ENCODE results near the gene DOCK11. TPM values are rescaled to one million over a fixed set of nuclear protein-coding genes. Genes with fewer than 3 reads are reported as not detected.
"Not testable (repeated sequence)": the region's sequence is repeated elsewhere in the genome, so short reads cannot be mapped to it uniquely, and the experiment has no call there.

DOCK11 gene
- polyA plus RNA-seq, 4 donors = 19.7 to 21.3 (median 20.8) TPM

DNA sequence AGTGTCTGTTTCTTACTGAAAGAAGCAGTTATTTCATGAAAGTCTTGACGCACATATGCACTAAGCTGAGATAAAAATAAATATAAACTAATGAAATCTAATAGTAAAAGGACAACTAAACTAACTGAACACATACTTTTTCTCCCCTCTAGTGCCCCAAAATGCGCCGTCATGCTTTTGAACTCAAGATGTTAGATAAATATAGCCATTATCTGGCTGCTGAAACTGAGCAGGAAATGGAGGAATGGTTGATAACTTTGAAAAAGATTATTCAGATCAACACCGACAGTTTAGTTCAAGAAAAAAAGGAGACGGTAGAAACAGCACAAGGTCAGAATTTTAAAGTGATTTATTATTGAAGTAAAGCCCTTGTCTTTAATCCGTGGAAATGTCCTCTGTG lies 70.2 kb downstream of the DOCK11 start:
- no peak for DNase-seq (ENCODE audit: low read depth in 4 of 4, low spot score in 3 of 4)

DNA sequence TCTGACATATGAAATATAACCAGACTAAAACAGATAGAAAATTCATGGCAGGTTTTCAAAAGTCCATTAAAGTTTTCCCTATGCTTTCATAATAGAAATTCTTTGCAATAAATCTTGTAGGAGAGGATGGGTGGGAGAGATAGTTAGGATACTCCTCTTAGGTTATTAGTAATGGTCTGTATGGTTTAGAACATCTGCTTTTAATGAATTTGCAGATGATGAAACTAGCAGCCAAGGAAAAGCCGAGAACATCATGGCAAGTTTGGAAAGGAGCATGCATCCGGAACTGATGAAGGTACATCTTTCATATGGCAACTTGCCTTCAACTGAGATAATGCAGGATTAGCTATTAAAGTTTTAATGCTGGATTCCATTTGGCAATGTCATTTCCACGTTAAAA lies 70.7 kb downstream of the DOCK11 start:
- no peak for DNase-seq (ENCODE audit: low read depth in 4 of 4, low spot score in 3 of 4)

DNA sequence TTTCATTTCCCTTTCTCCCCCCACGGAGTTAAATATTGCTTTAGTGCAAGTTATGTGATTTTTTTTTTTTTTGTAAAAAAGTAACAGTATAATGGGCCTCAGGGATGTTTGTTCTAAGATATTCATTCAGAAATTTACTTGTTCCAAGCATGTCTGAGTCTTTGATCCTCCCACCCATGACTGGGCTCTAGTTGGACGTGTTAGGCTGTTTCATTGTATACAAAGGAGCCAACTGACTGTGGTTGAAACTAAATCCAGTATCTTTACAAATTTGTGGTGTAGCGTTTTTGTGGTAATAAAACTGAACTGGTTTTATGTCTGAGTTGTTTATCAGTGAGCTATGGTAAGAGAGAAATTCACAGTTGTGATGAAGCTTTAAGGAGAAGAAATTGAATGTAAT lies 74.1 kb downstream of the DOCK11 start:
- no peak for DNase-seq (ENCODE audit: low read depth in 4 of 4, low spot score in 3 of 4)

DNA sequence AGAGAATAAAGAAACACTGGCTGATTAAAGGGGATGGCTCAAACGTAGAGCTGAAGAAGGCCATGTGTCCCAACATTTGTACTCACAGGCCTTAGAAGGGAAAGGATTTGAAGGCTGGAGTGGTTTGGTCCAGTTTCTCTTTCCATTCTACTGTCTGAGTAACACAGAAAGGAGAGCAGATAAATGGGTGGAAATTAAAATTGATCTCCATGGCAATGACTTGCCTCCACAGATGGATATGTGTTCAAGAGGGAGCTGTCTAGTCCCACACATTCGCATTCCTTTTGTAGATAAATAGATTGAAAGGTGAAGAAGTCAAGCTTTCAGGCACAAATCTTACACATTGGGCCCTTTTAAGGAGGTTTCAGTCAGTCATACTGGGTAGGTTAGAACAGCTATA lies 74.6 kb downstream of the DOCK11 start:
- no peak for DNase-seq (ENCODE audit: low read depth in 4 of 4, low spot score in 3 of 4)

DNA sequence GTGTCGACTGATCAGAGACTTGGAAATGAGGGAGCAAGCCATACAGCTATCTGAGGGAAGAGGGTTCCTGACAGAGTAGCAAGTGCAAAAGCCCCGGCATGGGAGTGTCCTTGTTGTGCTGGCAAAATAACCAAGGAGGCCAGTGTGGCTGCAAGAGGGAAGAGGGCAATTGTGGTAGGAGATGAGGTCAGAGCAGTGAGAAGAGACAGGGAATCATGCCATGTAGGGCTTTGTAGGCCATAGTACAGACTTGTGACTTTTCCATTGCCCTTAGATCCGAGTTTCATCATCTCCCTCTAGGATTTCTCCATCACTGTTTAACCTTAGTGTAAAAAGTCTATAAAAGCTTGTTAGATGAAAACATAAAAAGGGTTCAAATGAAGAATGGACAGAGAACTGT lies 76.2 kb downstream of the DOCK11 start:
- DNase-seq (ENCODE audit: low read depth in 4 of 4, low spot score in 3 of 4) = no peak

DNA sequence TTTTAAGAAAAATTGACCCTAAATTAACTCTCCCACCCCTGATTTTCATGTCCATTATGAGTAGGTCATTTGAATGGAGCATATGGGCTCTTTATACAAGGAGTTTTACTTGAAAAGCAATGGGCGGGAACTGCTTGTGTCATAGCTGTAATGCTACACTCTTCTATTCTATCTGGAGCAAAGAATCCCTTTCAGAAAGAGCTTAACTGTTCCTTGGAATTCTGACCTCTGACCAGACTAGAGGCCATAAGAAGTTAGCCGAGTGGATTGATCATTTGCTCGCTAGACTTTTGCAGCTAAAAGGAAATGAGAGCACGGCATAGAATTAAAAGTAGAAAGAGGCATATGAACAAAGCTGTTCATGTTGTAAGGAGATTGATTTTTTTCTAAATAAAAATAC lies 79.1 kb downstream of the DOCK11 start:
- no peak for DNase-seq (ENCODE audit: low read depth in 4 of 4, low spot score in 3 of 4)

DNA sequence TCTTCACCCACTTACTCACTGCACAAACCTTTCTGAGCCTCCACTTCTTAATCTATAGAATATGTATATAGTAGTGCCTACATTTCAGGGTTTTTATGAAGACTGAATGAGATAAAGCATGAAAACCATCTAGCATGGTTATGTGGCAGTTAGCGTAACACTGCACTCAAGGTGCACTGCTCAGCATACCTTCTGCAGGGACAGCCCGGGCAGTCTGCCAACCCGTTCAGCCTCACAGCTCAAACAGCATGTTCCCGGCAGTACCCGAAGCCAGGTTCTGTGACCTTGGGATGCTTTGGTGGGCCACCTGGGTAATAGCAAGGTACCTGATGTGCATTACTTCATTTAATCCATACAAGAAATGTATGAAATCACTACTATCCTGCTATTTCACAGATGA lies 81.4 kb downstream of the DOCK11 start:
- DNase-seq (ENCODE audit: low read depth in 4 of 4, low spot score in 3 of 4) = peak in 1 of 4 donors; percentile 26

DNA sequence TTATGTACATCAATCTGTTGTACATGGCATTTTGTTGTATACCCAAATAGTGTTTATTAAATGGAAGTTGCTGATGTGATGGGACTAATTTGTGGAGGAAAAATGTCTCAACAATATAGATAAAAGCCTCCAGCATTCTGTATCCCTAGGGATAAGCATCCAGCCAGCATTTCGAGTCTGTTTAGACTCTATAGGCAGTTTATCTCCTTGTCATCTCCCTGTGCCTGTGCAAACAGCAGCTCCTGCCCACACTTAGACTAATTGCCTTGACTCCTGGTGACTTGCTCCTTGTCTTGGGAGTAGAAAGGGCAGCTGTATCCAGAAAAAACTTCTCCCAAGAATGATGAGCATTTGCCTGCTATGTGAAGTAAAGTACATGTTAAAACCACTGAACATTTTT lies 83.8 kb downstream of the DOCK11 start:
- DNase-seq (ENCODE audit: low read depth in 4 of 4, low spot score in 3 of 4) = no peak

DNA sequence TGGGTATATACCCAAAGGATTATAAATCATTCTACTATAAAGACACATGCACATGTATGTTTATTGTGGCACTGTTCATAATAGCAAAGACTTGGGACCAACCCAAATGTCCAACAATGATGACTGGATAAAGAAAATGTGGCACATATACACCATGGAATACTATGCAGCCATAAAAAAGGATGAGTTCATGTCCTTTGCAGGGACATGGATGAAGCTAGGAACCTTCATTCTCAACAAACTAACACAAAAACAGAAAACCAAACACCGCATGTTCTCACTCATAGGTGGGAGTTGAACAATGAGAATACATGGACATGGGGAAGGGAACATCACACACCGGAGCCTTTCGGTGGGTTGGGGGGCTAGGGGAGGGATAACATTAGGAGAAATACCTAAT lies 87.3 kb downstream of the DOCK11 start:
- DNase-seq (ENCODE audit: low read depth in 4 of 4, low spot score in 3 of 4) = not testable (repeated sequence)

DNA sequence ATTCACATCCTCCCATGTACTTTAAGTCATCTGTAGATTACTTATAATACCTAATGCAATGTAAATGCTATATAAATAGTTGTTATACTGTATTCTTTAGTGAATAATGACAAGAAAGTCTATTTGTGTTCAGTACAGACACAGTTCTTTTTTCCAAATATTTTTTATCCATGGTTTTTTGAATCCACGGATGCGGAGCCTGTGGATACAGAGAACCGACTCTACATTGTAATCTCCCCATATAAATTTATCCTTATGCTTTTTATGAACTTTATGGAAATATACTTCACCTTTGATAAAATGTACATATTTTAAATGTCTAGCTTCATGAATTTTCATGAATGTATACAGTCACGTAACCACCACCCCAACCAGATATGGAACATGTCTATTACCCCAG lies 88.2 kb downstream of the DOCK11 start:
- DNase-seq (ENCODE audit: low read depth in 4 of 4, low spot score in 3 of 4) = no peak

DNA sequence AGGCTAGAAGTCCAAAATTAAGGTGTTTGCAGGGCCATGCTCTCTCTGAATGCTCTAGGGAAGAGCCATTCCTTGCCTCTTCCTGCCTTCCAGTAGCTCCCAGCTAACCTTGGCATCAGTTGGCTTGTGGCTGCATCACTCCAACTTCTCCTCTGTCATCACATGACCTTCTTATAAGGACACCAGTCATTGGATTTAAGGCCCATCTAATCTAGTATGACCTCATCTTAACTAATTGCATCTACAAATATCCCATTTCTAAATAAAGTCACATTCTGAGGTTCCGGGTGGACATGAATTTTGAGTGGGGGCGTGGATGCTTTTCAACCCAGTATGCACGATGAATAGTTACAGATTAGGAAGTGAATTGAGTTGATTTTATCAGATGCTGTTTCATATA lies 89.7 kb downstream of the DOCK11 start:
- no peak for DNase-seq (ENCODE audit: low read depth in 4 of 4, low spot score in 3 of 4)

DNA sequence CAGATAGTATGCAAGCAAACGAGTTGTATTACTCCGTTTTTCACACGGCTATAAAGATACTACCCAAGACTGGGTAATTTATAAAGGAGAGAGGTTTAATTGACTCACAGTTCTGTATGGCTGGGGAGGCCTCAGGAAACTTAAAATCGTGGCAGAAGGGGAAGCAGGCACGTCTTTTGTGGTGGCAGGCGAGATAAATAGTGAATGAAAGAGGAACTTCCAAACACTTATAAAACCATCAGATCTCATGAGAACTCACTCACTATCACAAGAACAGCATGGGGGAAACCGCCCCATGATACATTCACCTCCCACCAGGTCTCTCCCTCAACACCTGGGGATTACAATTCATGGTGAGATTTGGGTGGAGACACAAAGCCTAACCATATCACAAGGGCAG lies 90.6 kb downstream of the DOCK11 start:
- not testable (repeated sequence) for DNase-seq (ENCODE audit: low read depth in 4 of 4, low spot score in 3 of 4)

DNA sequence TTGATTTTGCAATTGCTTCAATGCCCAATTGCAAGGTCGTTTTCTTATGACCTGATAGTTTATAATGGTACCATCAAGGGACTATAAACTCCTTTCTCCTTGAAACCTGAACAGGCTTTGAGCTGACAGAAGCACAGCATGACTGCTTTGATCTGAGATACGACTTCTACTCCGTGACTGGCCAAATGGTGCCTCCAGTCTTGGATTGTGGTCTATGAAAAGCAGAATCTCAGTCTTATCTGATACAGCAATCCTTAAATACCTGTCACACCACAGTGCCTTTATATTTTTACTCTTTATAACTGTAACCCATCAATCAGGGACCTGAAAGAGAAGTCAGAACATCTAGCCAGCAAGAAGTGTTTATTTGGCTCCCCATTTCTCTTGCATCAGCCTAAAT lies 93.1 kb downstream of the DOCK11 start:
- DNase-seq (ENCODE audit: low read depth in 4 of 4, low spot score in 3 of 4) = no peak

DNA sequence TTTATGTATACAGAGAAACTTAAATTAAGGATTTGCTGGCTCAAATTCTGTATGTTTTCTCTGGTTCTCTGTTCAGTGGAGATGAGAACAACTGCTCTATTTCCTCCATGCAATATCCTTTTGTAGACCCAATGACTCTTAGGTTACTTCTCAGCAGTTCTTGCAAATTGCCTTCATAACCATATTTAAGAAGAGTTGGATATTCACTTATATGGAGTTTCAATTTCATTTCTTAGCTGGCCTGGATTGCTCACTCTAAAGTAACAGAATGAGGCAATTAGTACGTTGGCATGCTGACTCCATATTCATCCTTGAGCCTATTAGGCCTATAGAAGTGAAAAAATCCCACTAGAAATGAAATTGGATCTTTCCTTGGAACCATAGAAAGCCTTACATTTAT lies 93.6 kb downstream of the DOCK11 start:
- no peak for DNase-seq (ENCODE audit: low read depth in 4 of 4, low spot score in 3 of 4)

DNA sequence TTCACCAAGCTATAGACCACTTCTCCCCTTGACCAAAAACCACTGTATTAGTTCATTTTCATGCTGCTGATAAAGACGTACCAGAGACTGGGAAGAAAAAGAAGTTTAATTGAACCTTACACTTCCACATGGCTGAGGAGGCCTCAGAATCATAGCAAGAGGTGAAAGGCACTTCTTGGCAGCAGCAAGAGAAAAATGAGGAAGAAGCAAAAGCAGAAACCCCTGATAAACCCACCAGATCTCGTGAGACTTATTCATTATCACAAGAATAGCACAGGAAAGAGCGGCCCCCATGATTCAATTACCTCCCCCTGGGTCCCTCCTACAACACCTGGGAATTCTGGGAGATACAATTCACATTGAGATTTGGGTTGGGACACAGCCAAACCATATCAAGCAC lies 97.8 kb downstream of the DOCK11 start:
- DNase-seq (ENCODE audit: low read depth in 4 of 4, low spot score in 3 of 4) = no peak

DNA sequence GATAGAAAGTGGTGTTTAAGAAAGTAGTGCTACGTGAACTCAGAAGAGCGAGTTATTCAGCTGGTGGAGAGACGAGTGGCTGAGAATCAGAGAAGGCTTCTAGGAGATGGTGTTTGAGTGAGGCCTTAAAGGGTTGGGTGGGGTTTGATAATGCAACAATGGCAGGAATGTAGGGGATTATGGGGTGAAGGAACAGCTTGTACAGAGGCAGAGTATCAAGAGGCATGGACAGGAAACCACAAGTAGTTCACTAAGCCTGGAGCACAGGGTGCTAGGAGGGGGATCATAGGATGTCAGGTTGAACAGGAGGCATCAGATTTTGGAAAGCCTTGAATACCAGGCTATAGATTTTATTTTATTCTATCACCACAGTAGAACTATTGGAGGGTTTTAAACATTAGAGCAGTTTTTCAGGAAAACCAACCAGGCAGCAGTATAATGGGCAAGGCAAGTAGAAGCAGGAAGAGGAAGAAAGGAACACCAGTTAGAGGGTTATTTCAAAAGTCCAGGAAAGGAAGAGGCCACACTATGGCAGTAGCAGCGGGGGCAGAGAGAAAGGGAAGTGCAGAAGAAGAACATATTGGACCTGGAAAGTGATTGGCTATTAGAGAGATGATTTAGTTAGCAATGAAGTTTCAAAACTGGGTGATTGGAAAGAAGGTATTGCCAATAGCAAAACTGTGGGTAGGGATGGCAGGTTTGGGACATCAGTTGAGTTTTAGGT lies 99.2 kb downstream of the DOCK11 start:
- DNase-seq (ENCODE audit: low read depth in 4 of 4, low spot score in 3 of 4) = no peak

DNA sequence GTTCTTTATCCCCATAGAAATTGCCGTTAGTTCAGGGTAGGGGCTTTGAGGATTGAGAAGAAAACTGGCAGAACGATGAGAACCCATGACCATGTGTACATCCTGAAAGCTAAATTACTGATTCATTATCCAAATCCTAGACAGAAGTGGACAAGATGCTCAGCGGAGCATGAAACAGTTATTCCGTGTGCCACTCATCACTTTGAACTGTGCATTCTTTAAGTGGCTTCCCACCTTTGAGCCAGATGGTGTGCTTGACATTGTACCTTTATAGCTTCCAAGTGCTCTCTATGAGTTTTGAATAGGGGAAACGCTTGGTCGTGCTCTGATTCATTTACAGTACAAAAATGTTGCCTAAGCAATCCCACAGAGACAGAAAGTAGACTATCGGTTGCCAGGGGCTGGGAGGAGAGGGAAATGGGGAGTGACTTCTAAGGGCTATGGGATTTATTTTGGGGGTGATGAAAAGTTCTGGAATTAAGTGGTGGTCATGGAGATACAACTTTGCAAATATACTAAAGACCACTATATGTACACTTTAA lies 100.0 kb downstream of the DOCK11 start:
- no peak for DNase-seq (ENCODE audit: low read depth in 4 of 4, low spot score in 3 of 4)

DNA sequence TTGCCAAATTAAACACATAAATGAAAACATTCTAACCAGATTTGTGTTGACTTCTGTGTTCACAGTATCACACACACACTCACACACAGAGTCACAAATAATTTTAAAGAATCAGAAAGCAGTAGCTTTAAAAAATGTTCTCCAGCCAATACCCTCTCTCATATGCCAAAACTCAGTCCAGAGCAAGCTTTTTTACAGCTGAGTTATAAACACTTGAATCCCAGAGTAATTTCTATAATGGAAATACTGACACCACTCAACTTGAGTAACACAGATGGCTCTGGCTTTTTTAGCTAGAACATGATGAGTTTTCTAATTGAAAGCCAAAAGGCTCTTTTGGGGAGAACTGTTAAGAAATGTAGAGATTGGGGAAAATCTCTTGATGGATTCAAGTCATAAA lies 100.8 kb downstream of the DOCK11 start:
- DNase-seq (ENCODE audit: low read depth in 4 of 4, low spot score in 3 of 4) = no peak

DNA sequence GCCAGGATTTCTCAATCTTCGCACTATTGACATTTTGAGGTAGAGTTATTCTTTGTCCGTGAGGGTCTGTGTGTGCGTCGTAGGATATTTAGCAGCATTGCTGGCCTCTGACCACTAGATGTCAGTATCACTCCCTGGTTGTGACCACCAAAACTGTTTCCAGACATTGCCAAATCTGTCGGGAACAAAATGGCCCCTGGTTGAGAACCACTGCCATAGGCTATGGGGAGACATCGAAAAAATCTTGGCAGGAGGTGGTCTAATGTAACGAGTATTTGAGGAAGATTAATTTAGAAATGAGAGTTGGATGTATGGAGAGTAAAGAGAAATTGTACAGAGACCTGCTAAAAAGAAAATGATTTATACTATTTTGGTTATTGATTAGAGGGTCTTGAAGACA lies 108.4 kb downstream of the DOCK11 start:
- DNase-seq (ENCODE audit: low read depth in 4 of 4, low spot score in 3 of 4) = peak in 2 of 4 donors; percentile 17 to 20

DNA sequence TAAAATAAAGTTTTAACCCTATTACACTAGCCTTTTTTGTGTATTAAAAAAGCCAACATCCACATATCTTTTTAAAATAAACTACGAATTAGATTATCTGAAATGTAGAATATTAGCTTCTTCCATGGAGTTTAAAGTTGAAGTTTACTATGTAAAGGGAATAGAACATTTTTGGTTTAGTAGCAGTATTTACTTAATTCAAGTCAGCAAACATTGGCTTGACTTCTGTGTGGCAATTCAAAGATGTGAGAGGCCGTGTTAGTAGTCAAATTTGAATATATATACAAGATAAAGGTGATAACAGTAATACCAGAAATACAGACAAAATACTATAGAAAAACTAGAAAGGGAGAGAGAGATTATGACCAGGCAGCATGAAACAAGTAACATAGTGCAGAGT lies 116.7 kb downstream of the DOCK11 start:
- DNase-seq (ENCODE audit: low read depth in 4 of 4, low spot score in 3 of 4) = no peak

DNA sequence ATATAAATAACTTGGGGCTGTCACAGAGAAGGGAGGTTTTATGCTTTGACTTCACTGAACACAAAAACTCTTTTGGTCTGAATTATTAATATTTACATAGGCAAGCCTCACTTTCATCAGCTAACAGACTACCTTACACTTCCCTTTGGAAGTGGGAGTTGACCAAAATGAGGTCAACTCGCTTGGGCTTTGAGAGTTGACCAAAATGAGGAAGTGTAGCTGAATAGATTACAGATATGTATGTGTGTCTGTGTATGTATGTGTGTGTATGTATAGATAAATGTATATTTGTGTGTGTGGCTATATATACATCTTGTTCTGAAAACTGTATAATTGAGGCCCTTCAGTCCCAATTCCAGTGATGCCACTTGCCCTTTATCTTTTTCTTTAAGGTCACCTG lies 118.5 kb downstream of the DOCK11 start:
- DNase-seq (ENCODE audit: low read depth in 4 of 4, low spot score in 3 of 4) = no peak

DNA sequence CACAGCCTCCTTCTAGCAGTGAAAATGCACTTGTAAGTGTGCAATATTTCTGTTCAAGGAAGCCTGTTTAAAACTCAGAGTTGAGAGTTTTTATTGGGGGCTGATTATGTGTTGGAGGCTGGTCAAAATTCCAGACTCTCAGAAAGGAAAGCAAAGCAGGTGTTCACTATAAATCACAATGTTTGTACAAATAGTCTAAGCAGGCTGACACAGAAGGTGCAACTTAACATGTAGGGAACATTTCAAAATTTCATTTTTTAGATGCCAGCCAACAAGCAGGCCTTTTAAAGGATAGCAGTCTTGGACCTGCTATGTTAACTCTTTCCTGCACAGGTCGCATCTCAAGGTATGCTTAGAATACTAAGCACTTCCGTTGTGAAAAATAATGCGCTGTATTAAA lies 119.5 kb downstream of the DOCK11 start:
- DNase-seq (ENCODE audit: low read depth in 4 of 4, low spot score in 3 of 4) = no peak
